CD8-positive, alpha-beta memory T cell (primary cell): ENCODE results near the gene ERICH6. TPM values are rescaled to one million over a fixed set of nuclear protein-coding genes. Genes with fewer than 3 reads are reported as not detected.
A peak's percentile ranks its signal among the peaks of the same experiment; 100 is the strongest.

Source experiments
- CTCF ChIA-PET: fragments of 350-600 bp; sonication (Branson Sonifier 250); formaldehyde crosslinking; loops from one replicate; lab custom pipeline; 2021; ENCODE audit warnings: antibody characterized with exemption; lab: Charles Lee
- POLR2A ChIA-PET: fragments of 350-600 bp; sonication (Branson Sonifier 250); formaldehyde crosslinking; loops from one replicate; lab custom pipeline; 2021; ENCODE audit warnings: antibody characterized with exemption; lab: Charles Lee
- DNase-seq, 5 donors: peaks; one replicate each; pipeline versions ENCODE4 v3.0.0 to v3.0.0-alpha.2; 2020 to 2022; ENCODE audit warnings: mixed read lengths in 1 of 5
- H3K27ac ChIP-seq: one replicate; pipeline ENCODE4 v1.7.0; 2013; ENCODE audit warnings: low read depth, mild to moderate bottlenecking, low read length, moderate library complexity
- H3K27me3 ChIP-seq: 2 replicates; pipeline ENCODE4 v1.7.0; 2013; ENCODE audit warnings: low read length, mild to moderate bottlenecking; ENCODE audit not compliant: insufficient read depth, poor library complexity, severe bottlenecking
- H3K36me3 ChIP-seq: 2 replicates; pipeline ENCODE4 v1.7.0; 2013; ENCODE audit warnings: mild to moderate bottlenecking, low read length, moderate library complexity; ENCODE audit not compliant: insufficient read depth
- H3K4me1 ChIP-seq: 2 replicates; pipeline ENCODE4 v1.7.0; 2013; ENCODE audit warnings: mild to moderate bottlenecking, low read length, moderate library complexity; ENCODE audit not compliant: insufficient read depth
- H3K4me3 ChIP-seq: 2 replicates; pipeline ENCODE4 v1.7.0; 2013; ENCODE audit warnings: mild to moderate bottlenecking, low read length
- H3K9me3 ChIP-seq: 2 replicates; pipeline ENCODE4 v1.7.0; 2013; ENCODE audit warnings: mild to moderate bottlenecking, low read length
- H3K27ac Mint-ChIP-seq, 8 donors: one replicate each; pipeline ENCODE4 v1.8.0; 2020 to 2021; ENCODE audit warnings: mixed read lengths in 8 of 8, mild to moderate bottlenecking in 6 of 8, inconsistent platforms in 3 of 8, moderate library complexity in 3 of 8
- H3K27me3 Mint-ChIP-seq, 2 donors: one replicate each; pipeline ENCODE4 v1.8.0; 2020 to 2021; ENCODE audit warnings: mixed read lengths in 2 of 2, mild to moderate bottlenecking in 1 of 2, moderate library complexity in 1 of 2
- H3K36me3 Mint-ChIP-seq, 3 donors: one replicate each; pipeline ENCODE4 v1.8.0; 2020 to 2021; ENCODE audit warnings: mixed read lengths in 3 of 3, inconsistent platforms in 1 of 3, mild to moderate bottlenecking in 1 of 3
- H3K4me1 Mint-ChIP-seq, 3 donors: one replicate each; pipeline ENCODE4 v1.8.0; 2020 to 2021; ENCODE audit warnings: mixed read lengths in 3 of 3, inconsistent platforms in 1 of 3, mild to moderate bottlenecking in 1 of 3
- H3K4me3 Mint-ChIP-seq, 7 donors: one replicate each; pipeline ENCODE4 v1.8.0; 2020 to 2021; ENCODE audit warnings: mixed read lengths in 7 of 7, mild to moderate bottlenecking in 6 of 7, moderate library complexity in 4 of 7, inconsistent platforms in 2 of 7
- H3K9me3 Mint-ChIP-seq, 5 donors: one replicate each; pipeline ENCODE4 v1.8.0; 2020 to 2022; ENCODE audit warnings: mixed read lengths in 5 of 5, mild to moderate bottlenecking in 3 of 5, moderate library complexity in 2 of 5, inconsistent platforms in 1 of 5
- polyA plus RNA-seq: library from polyadenylated mRNA; unstranded; fragments of 300-500 nt; fragmentation: Illumina TruSeq; gene quantifications from one replicate; pipeline ENCODE4 v1.2.3, GENCODE V29; 2021
- total RNA-seq, 2 experiments: library from RNA; stranded (reverse); gene quantifications; one replicate each; pipeline ENCODE4 v1.2.3, GENCODE V29; 2021

ERICH6 gene
- total and polyA plus RNA-seq, 3 experiments from 2014 or later: 0.39 TPM; not detected in 2

DNA sequence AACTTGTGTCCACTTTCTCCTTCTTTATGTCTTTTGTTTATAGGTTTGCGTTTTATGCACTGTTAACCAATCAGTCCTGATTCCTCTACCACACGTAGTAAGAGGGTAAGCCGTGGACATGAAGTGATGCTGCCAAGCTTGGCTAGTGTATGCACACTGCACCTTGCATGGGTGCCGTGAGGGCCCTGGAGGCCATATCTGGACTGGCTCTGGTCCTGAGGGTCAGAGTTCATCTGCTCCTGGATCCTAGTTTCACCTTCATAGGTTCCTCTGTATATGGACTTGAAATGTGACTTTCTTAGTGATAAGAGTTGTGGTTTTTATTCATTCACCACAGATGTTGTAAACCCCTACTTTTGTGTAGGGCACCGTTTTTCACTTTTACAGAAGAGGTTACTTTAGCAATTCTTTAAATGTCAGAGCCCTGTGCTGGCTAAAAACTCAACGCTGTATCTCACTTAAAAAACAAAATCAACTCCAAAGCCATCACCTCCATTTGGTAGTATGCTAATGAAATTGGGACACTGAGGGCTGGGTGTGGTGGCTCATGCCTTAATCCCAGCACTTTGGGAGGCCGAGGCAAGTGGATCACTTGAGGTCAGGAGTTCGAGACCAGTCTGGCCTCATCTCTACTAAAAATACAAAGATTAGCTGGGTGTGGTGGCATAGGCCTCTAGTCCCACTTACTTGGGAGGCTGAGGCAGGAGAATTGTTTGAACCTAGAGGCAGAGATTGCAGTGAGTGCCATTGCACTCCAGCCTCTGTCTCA, 36.3 kb upstream of the ERICH6 start:
- H3K27ac ChIP-seq: no peak overlapping the region
- H3K4me1 Mint-ChIP-seq: peaks cover 43 to 72% (median 59%) of the 10 kb centered on the region in 3 donors
- H3K4me3 ChIP-seq: no peak overlapping the region
- CTCF ChIA-PET: no interaction called here
- no peaks in the 10 kb centered on the region for H3K9me3 Mint-ChIP-seq
- H3K27ac Mint-ChIP-seq: peak overlapping the region; percentile 27 to 85 (median 70)
- peaks cover 0 to 3% of the 10 kb centered on the region in 2 donors for H3K27me3 Mint-ChIP-seq
- H3K36me3 Mint-ChIP-seq: peaks cover 0 to 32% (median 13%) of the 10 kb centered on the region in 3 donors
- POLR2A ChIA-PET: no interaction called here
- H3K4me3 Mint-ChIP-seq: peak overlapping the region in 4 of 7 donors; percentile 14 to 30 (median 22)
- no peaks in the 10 kb centered on the region for H3K27me3 ChIP-seq
- peaks cover 20% of the 10 kb centered on the region for H3K4me1 ChIP-seq
- no peak for DNase-seq
- H3K9me3 ChIP-seq: no peaks in the 10 kb centered on the region
- no peaks in the 10 kb centered on the region for H3K36me3 ChIP-seq

DNA sequence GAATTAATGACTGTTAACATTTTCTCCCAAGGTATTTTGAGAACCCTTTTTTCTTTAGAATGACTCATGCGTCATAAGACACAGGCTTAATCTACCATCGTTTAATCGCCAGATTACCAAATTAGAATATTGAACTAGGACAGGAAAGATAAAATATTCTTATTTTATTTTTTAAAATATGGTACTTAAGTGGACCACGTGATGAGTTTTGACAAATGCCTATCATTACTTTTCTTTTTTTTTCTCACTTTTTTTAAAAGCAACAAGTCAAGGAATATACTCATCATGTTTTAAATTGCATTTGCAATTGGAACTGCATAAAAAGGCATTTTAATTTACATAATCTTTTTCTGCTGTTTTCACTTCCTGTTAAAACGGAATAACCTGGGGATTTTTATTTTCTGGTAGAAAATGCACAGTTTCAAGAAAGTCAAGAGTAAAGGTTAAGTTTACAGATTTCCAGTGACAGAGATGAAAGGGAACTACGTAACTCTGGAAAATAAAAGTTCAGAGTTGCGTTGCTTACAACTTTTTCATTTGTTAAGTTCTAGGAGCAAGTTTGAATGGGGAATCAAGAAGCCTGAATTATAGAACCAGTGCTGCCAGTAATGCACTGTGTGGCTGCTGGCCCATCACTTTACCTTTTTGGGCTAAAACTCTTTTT, 35.6 kb upstream of the ERICH6 start:
- H3K9me3 ChIP-seq: no peaks in the 10 kb centered on the region
- H3K27me3 ChIP-seq: no peaks in the 10 kb centered on the region
- peaks cover 36 to 65% (median 52%) of the 10 kb centered on the region in 3 donors for H3K4me1 Mint-ChIP-seq
- peaks cover 0 to 3% of the 10 kb centered on the region in 2 donors for H3K27me3 Mint-ChIP-seq
- H3K4me3 ChIP-seq: no peak overlapping the region
- CTCF ChIA-PET: no interaction called here
- H3K36me3 ChIP-seq: no peaks in the 10 kb centered on the region
- peaks cover 0 to 27% (median 15%) of the 10 kb centered on the region in 3 donors for H3K36me3 Mint-ChIP-seq
- peak overlapping the region in 6 of 8 donors; percentile 13 to 85 (median 66) for H3K27ac Mint-ChIP-seq
- H3K4me3 Mint-ChIP-seq: peak overlapping the region in 3 of 7 donors; percentile 3 to 27 (median 16)
- H3K4me1 ChIP-seq: peaks cover 20% of the 10 kb centered on the region
- DNase-seq: no peak
- no peak overlapping the region for H3K27ac ChIP-seq
- POLR2A ChIA-PET: no interaction called here
- no peaks in the 10 kb centered on the region for H3K9me3 Mint-ChIP-seq

DNA sequence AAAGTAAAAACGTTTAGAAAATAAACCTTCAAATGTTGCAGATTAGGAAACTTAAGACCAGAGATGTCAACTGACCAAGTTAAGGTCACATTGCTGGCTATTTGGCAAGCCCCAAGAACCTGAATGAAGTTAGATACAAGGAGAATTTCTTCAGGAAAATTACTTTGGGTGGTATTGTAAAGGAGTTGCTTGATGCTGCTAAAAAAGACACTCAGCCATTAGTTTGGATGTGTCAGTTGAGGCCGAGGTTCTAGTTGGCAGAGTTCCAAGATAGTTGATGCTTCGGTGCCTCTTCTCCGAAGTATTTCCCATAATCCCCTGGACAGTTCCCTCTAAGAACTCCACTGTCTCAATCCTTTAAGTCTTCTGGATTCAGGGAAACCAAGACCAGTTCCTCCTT, 35.0 kb upstream of the ERICH6 start:
- Histone ChIP-seq H3K27ac (no peak overlapping the region), H3K27me3 (no peaks in the 10 kb centered on the region), H3K4me3 (no peak overlapping the region), H3K36me3 (no peaks in the 10 kb centered on the region), H3K4me1 (peaks cover 20% of the 10 kb centered on the region), H3K9me3 (no peaks in the 10 kb centered on the region)
- Mint-ChIP-seq H3K4me1 (peaks cover 32 to 58% (median 45%) of the 10 kb centered on the region in 3 donors), H3K4me3 (no peak overlapping the region), H3K27ac (no peak overlapping the region), H3K36me3 (peaks cover 0 to 27% (median 15%) of the 10 kb centered on the region in 3 donors), H3K9me3 (no peaks in the 10 kb centered on the region), H3K27me3 (peaks cover 0 to 3% of the 10 kb centered on the region in 2 donors)
- POLR2A ChIA-PET: interaction anchor here (0.5 kb wide), 1 partner anchor 194 kb away, joined by 3 read pairs; no protein-coding TSS in a partner anchor
- CTCF ChIA-PET: no interaction called here
- no peak for DNase-seq

DNA sequence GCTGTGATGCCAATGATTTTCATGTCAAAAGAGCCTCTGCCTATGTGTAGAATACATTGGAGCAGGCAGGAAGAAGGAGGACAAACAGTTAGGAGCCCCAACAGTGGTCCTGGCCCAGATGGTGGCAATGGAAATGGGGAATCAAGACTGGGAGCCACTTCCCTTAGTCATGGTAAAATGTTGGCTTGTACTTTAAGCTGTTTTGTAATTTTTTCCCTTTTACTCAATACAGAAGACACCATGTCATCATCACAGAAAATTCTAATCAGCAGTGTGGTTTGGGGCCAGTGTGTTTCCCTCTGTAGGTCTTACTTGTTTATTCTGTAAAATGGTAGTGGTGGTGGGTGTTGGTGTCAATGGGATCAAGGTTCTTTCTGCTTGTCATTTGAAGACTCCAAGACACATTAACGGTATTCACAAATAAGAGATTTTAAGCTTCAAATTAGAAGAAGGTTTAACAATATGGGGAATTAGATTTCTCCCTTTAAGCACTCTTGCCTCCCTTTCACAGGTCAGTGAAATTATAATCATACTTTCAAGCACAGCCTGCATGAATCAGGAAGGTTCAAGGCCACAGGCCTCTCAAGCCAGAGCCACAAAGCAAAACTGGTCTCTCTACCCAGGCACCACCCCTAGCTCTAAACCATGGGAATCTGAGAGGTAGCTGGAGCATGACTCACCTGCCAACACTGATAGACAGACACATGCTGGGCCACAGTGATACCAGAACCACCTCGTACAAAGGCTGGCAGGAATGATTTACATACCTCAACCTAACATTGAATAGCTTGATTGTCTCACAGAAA, 34.4 kb upstream of the ERICH6 start:
- no peak overlapping the region for H3K4me3 Mint-ChIP-seq
- Histone ChIP-seq H3K4me3 (no peak overlapping the region), H3K27ac (no peak overlapping the region), H3K27me3 (no peaks in the 10 kb centered on the region), H3K36me3 (no peaks in the 10 kb centered on the region), H3K9me3 (no peaks in the 10 kb centered on the region), H3K4me1 (peaks cover 20% of the 10 kb centered on the region)
- H3K9me3 Mint-ChIP-seq: no peaks in the 10 kb centered on the region
- peaks cover 26 to 52% (median 40%) of the 10 kb centered on the region in 3 donors for H3K4me1 Mint-ChIP-seq
- peaks cover 0 to 24% (median 15%) of the 10 kb centered on the region in 3 donors for H3K36me3 Mint-ChIP-seq
- peak overlapping the region in 2 of 8 donors; percentile 43 to 68 for H3K27ac Mint-ChIP-seq
- H3K27me3 Mint-ChIP-seq: peaks cover 0 to 3% of the 10 kb centered on the region in 2 donors
- ChIA-PET POLR2A (interaction anchor here (0.5 kb wide), 1 partner anchor 194 kb away, joined by 3 read pairs; no protein-coding TSS in a partner anchor), CTCF (no interaction called here)
- DNase-seq: no peak

DNA sequence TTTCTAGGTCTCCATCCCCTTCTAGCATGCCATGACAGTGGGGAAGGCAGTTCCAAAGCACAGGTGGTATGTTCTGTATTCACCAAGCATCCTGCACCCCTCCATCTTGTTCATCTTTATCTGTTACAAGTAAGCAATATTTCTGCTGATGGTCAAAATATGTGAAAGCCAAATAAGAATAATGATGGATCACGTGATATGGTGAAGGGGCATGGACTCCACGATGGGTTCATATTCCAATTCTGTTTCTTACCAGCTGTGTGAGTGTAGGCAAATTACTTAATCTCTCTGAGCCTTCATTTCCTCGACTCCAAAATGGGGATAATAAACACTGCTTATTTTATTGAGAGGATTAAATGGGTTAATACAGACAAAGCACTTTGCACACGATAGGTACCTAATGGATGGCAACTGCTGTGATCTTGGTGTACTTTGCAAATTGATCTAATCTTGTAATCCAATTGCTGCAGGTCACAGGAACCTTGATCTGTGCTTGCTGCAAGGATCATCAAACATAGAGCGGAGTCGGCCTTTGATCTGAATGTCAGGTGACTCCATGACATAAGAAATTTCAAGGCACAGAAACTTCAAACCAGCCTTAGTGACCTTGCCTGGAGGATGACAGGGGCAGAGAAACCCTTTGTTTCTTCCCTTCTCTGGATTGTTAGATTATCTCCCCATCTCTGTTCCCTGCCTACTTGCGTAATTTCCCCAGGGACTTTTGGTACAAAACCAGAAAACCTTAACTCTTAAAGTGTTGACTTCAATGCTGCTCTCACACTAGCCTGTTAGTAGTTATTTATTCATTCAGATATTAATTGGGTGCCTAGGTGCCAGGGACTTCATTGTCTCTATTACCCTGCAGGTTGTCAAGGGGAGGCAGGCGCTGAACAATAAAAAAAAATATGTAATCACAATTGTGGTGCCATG, 33.4 kb upstream of the ERICH6 start:
- Histone ChIP-seq H3K36me3 (no peaks in the 10 kb centered on the region), H3K4me1 (peaks cover 20% of the 10 kb centered on the region), H3K9me3 (no peaks in the 10 kb centered on the region), H3K27me3 (no peaks in the 10 kb centered on the region), H3K27ac (no peak overlapping the region), H3K4me3 (no peak overlapping the region)
- H3K4me1 Mint-ChIP-seq: peaks cover 23 to 45% (median 33%) of the 10 kb centered on the region in 3 donors
- CTCF ChIA-PET: no interaction called here
- H3K27me3 Mint-ChIP-seq: no peaks in the 10 kb centered on the region
- DNase-seq: no peak
- peak overlapping the region in 2 of 8 donors; percentile 12 to 20 for H3K27ac Mint-ChIP-seq
- POLR2A ChIA-PET: no interaction called here
- peaks cover 0 to 16% (median 9%) of the 10 kb centered on the region in 3 donors for H3K36me3 Mint-ChIP-seq
- H3K4me3 Mint-ChIP-seq: no peak overlapping the region
- no peaks in the 10 kb centered on the region for H3K9me3 Mint-ChIP-seq

DNA sequence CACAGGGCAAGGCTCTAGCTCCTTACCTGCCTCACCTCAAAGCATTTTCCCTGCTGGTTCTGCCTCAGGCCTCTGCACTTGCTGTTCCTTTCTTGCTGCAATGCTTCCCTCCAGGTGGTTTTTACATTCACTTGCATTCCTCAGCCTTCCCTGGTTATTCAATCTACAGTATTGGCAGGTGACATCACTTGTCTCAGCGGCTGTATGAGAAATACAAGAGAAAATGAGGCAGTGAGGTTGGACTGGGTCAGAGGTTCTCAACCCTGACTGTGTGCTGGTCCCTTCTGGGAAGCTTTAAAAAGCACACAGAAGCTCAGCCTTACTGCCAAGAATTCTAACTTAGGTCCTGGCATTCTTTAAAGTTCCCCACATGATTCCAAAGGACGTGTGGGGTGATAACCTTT, 32.6 kb upstream of the ERICH6 start:
- H3K27me3 ChIP-seq: no peaks in the 10 kb centered on the region
- H3K9me3 ChIP-seq: no peaks in the 10 kb centered on the region
- Mint-ChIP-seq H3K9me3 (no peaks in the 10 kb centered on the region), H3K4me3 (no peak overlapping the region), H3K36me3 (peaks cover 0 to 8% (median 8%) of the 10 kb centered on the region in 3 donors), H3K4me1 (peaks cover 18 to 36% (median 26%) of the 10 kb centered on the region in 3 donors), H3K27ac (no peak overlapping the region), H3K27me3 (no peaks in the 10 kb centered on the region)
- H3K36me3 ChIP-seq: no peaks in the 10 kb centered on the region
- H3K27ac ChIP-seq: no peak overlapping the region
- ChIA-PET POLR2A (no interaction called here), CTCF (no interaction called here)
- DNase-seq: no peak
- peaks cover 20% of the 10 kb centered on the region for H3K4me1 ChIP-seq
- H3K4me3 ChIP-seq: no peak overlapping the region

DNA sequence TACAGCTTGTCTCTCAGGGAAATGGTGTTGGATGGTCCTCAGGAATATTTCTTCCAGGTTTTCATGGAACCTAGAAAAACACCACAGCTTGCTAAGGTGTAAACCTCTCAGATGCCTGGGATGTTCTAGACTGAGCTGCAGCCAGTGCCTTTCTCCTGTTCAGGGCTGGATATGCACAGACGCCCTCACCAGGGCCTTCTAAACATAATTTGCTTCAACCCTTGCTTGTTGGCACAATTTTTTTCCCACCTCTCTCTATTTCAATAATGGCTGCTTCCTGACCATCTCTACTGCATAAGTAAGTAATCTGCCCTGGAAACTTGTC, 31.0 kb upstream of the ERICH6 start:
- no peak overlapping the region for H3K4me3 ChIP-seq
- DNase-seq: no peak
- Mint-ChIP-seq H3K4me1 (peaks cover 4 to 20% (median 10%) of the 10 kb centered on the region in 3 donors), H3K4me3 (no peak overlapping the region), H3K9me3 (no peaks in the 10 kb centered on the region), H3K27ac (no peak overlapping the region), H3K36me3 (peaks cover 0 to 6% (median 0%) of the 10 kb centered on the region in 3 donors), H3K27me3 (no peaks in the 10 kb centered on the region)
- ChIA-PET POLR2A (no interaction called here), CTCF (interaction anchor here (0.7 to 1.1 kb wide), 2 partner anchors 12 to 116 kb away, joined by 3 read pairs; no protein-coding TSS in a partner anchor)
- no peak overlapping the region for H3K27ac ChIP-seq
- no peaks in the 10 kb centered on the region for H3K9me3 ChIP-seq
- H3K27me3 ChIP-seq: no peaks in the 10 kb centered on the region
- peaks cover 9% of the 10 kb centered on the region for H3K4me1 ChIP-seq
- H3K36me3 ChIP-seq: no peaks in the 10 kb centered on the region
